SU-DHL-6 (cell line): Measurements from ENCODE around the gene ERC1.

Source experiments
- CTCF ChIP-seq: fragments of 200-600 bp; sonication (generic); IDR thresholded peaks from one replicate; pipeline ENCODE4 v1.5.1; 2017; ENCODE audit warnings: antibody characterized with exemption, mild to moderate bottlenecking, low read length, moderate library complexity; ENCODE audit not compliant: insufficient read depth, poor library complexity, severe bottlenecking
- EZH2phosphoT487 ChIP-seq: fragments of 200-600 bp; sonication (generic), shearing (Covaris generic); conservative IDR thresholded peaks from 2 replicates; pipeline ENCODE4 v1.6.1; 2018; ENCODE audit warnings: mild to moderate bottlenecking, antibody characterized with exemption, low read length, moderate library complexity, mixed read lengths

DNA sequence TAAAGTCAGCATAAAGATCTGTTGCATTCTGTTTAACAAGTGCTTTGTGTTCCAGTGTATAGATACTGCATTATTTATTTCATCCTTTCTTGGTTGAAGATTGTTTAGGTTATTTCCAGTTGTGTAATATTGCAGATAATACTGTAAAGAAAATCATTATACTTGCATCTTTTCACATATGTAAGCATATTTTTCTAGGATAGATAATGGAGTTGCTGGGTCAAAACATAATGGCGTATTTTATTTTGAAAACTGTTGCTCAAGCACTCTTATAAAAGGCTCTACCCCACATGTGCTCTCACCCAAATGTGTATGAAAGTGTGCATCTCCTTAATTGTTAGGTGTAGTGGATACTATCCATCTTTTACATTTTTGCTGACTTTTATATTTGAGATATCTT lies 329.0 kb downstream of the ERC1 start:
- TF ChIP-seq EZH2phosphoT487 (no peak), CTCF (no peak)
